ENCODE data around the gene BRMS1. TPM values are rescaled to one million over a fixed set of nuclear protein-coding genes. Genes with fewer than 3 reads are reported as not detected.

The BRMS1 gene
- total RNA-seq, 5 donors from 2014 or later (not counting 1 experiment from before 2014, with no cell fraction given) = 42.9 to 58.8 (median 54.8) TPM

DNA sequence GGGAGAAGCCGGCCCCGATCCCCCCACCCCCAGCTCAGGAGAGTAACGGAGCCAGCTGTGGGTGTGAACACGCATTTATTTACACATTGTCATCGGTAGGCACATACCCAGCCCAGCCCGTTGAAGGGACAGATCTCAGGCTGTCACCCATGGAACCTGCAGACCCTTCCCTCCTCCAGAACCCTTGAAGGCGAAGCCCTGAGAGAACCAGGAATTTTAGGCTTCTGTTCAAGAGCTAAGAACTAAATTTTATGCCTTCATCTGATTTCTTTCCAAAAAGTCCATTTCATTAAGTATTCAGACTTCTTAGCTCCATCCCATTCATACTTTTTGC lies 379 bp upstream of the BRMS1 start:
- H3K4me3 ChIP-seq (ENCODE audit: control insufficient read depth in 1 of 2, extremely low read depth in 1 of 2, low read length in 1 of 2) = peak overlapping the region; percentile 77 to 98

GRCh38 chr11:66343176-66343575 lies 1.7 kb downstream of the BRMS1 start:
- peak overlapping the region in 1 of 2 donors; percentile 13 for H3K27ac Mint-ChIP-seq
- ChIA-PET POLR2A (no interaction called here), CTCF (interaction anchor here in 1 of 2 donors (1.3 kb wide), 1 partner anchor 31 kb away, joined by 3 read pairs; no protein-coding TSS in a partner anchor)
- no peaks in the 10 kb centered on the region for H3K9me3 ChIP-seq
- peak overlapping the region; percentile 95 to 97 (median 96) for H3K4me3 Mint-ChIP-seq
- peaks cover 27 to 46% of the 10 kb centered on the region in 2 donors for H3K36me3 ChIP-seq (ENCODE audit: control insufficient read depth in 2 of 2, extremely low read depth in 1 of 2, insufficient read depth in 1 of 2, low read length in 1 of 2)
- H3K4me1 ChIP-seq (ENCODE audit: control insufficient read depth in 1 of 2, extremely low read depth in 1 of 2, insufficient read depth in 2 of 2, low read length in 2 of 2) = peaks cover 19 to 44% of the 10 kb centered on the region in 2 experiments
- H3K9me3 Mint-ChIP-seq = no peaks in the 10 kb centered on the region
- DNase-seq (no peak), ATAC-seq (replicated peaks in 1 of 4) (no peak)
- peaks cover 38 to 49% (median 43%) of the 10 kb centered on the region in 3 donors for H3K4me1 Mint-ChIP-seq
- no peak overlapping the region for H3K27ac ChIP-seq (ENCODE audit: low read length)
- no peaks in the 10 kb centered on the region for H3K27me3 ChIP-seq (replicated peaks in 1 of 2; ENCODE audit: control insufficient read depth in 2 of 2, extremely low read depth in 1 of 2, insufficient read depth in 2 of 2, low read length in 1 of 2)
- H3K27me3 Mint-ChIP-seq = peaks cover 3% of the 10 kb centered on the region in 2 donors
- H3K36me3 Mint-ChIP-seq = peaks cover 23% of the 10 kb centered on the region
- 98% methylated on average over 8 of the region's 8 CpGs for whole genome bisulfite sequencing (ENCODE audit: insufficient coverage)
- no peak overlapping the region for H3K4me3 ChIP-seq (ENCODE audit: control insufficient read depth in 1 of 2, extremely low read depth in 1 of 2, low read length in 1 of 2)

More for the DNA sequence above, 379 bp upstream of the BRMS1 start:
- Mint-ChIP-seq H3K27me3 (peaks cover 3% of the 10 kb centered on the region in 2 donors), H3K4me3 (peak overlapping the region; percentile 95 to 97 (median 96)), H3K9me3 (no peaks in the 10 kb centered on the region), H3K36me3 (peaks cover 18% of the 10 kb centered on the region), H3K27ac (peak overlapping the region; percentile 92 to 93), H3K4me1 (peaks cover 39 to 56% (median 50%) of the 10 kb centered on the region in 3 donors)
- WGBS (ENCODE audit: insufficient coverage) = 2% methylated on average over 6 of the region's 7 CpGs
- no peak for DNase-seq
- H3K27ac ChIP-seq (ENCODE audit: low read length) = peak overlapping the region; percentile 71
- H3K36me3 ChIP-seq (ENCODE audit: control insufficient read depth in 2 of 2, extremely low read depth in 1 of 2, insufficient read depth in 1 of 2, low read length in 1 of 2) = peaks cover 16 to 25% of the 10 kb centered on the region in 2 donors
- POLR2A ChIA-PET = interaction anchor here in 1 of 2 donors (1.0 to 1.5 kb wide), 2 partner anchors 11 to 33 kb away, joined by 3 read pairs; no protein-coding TSS in a partner anchor
- H3K9me3 ChIP-seq = no peaks in the 10 kb centered on the region
- H3K4me1 ChIP-seq (ENCODE audit: control insufficient read depth in 1 of 2, extremely low read depth in 1 of 2, insufficient read depth in 2 of 2, low read length in 2 of 2) = peaks cover 21 to 52% of the 10 kb centered on the region in 2 experiments
- ATAC-seq (replicated peaks in 1 of 4) = peak; percentile 9 to 18 (median 14)
- H3K27me3 ChIP-seq (replicated peaks in 1 of 2; ENCODE audit: control insufficient read depth in 2 of 2, extremely low read depth in 1 of 2, insufficient read depth in 2 of 2, low read length in 1 of 2) = no peaks in the 10 kb centered on the region
- CTCF ChIA-PET = interaction anchor here (0.7 to 2.3 kb wide), 5 partner anchors 27 to 490 kb away, joined by 3 to 16 read pairs (median 4); no protein-coding TSS in a partner anchor

DNA sequence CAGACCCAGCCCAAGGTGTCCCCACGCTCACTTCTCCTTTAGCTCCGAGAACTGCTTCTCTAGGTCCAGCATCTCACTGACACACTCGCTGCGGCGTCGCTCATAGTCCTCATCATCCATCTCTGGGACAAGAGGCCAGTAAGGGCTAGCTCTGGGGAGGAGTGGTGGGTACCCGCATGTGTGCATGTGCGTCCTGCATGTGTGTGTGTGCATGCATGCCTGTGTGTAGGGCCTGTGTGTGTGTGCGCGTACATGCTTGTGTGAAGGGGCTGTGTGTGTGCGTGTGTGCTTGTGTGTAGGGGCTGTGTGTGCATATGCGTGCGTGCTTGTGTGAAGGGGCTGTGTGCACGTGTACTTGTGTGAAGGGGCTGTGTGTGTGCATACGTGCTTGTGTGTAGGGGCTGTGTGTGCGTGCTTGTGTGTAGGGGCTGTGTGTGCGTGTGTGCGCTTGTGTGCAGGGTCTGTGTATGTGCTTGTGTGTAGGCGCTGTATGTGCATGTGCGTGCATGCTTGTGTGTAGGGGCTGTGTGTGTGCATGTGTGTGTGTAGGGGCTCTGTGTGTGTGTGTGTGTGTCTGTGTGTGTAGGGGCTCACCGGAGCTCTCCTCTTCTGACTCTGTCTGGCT lies 3.3 kb downstream of the BRMS1 start:
- Mint-ChIP-seq H3K27me3 (no peaks in the 10 kb centered on the region), H3K9me3 (no peaks in the 10 kb centered on the region), H3K36me3 (peaks cover 23% of the 10 kb centered on the region), H3K4me1 (peaks cover 36 to 52% (median 51%) of the 10 kb centered on the region in 3 donors), H3K4me3 (peak overlapping the region in 2 of 3 donors; percentile 29 to 37), H3K27ac (no peak overlapping the region)
- POLR2A ChIA-PET = no interaction called here
- no peak overlapping the region for H3K27ac ChIP-seq (ENCODE audit: low read length)
- WGBS (ENCODE audit: insufficient coverage) = 96% methylated on average over 14 of the region's 21 CpGs
- peaks cover 0 to under 1% of the 10 kb centered on the region in 2 experiments for H3K27me3 ChIP-seq (replicated peaks in 1 of 2; ENCODE audit: control insufficient read depth in 2 of 2, extremely low read depth in 1 of 2, insufficient read depth in 2 of 2, low read length in 1 of 2)
- CTCF ChIA-PET = no interaction called here
- H3K4me1 ChIP-seq (ENCODE audit: control insufficient read depth in 1 of 2, extremely low read depth in 1 of 2, insufficient read depth in 2 of 2, low read length in 2 of 2) = peaks cover 17 to 43% of the 10 kb centered on the region in 2 experiments
- H3K4me3 ChIP-seq (ENCODE audit: control insufficient read depth in 1 of 2, extremely low read depth in 1 of 2, low read length in 1 of 2) = no peak overlapping the region
- DNase-seq (no peak), ATAC-seq (replicated peaks in 1 of 4) (no peak)
- peaks cover 30 to 46% of the 10 kb centered on the region in 2 donors for H3K36me3 ChIP-seq (ENCODE audit: control insufficient read depth in 2 of 2, extremely low read depth in 1 of 2, insufficient read depth in 1 of 2, low read length in 1 of 2)
- H3K9me3 ChIP-seq = no peaks in the 10 kb centered on the region

GRCh38 chr11:66340596-66341501 lies 4.1 kb downstream of the BRMS1 start:
- no peak overlapping the region for H3K27ac ChIP-seq (ENCODE audit: low read length)
- H3K4me3 ChIP-seq (ENCODE audit: control insufficient read depth in 1 of 2, extremely low read depth in 1 of 2, low read length in 1 of 2) = no peak overlapping the region
- WGBS (ENCODE audit: insufficient coverage) = 96% methylated on average over 13 of the region's 28 CpGs
- peaks cover 16 to 43% of the 10 kb centered on the region in 2 experiments for H3K4me1 ChIP-seq (ENCODE audit: control insufficient read depth in 1 of 2, extremely low read depth in 1 of 2, insufficient read depth in 2 of 2, low read length in 2 of 2)
- ChIA-PET CTCF (no interaction called here), POLR2A (no interaction called here)
- H3K27me3 ChIP-seq (replicated peaks in 1 of 2; ENCODE audit: control insufficient read depth in 2 of 2, extremely low read depth in 1 of 2, insufficient read depth in 2 of 2, low read length in 1 of 2) = peaks cover 0 to 5% of the 10 kb centered on the region in 2 experiments
- DNase-seq = no peak
- H3K9me3 Mint-ChIP-seq = no peaks in the 10 kb centered on the region
- H3K27me3 Mint-ChIP-seq = no peaks in the 10 kb centered on the region
- H3K36me3 Mint-ChIP-seq = peaks cover 23% of the 10 kb centered on the region
- peaks cover 30 to 46% of the 10 kb centered on the region in 2 donors for H3K36me3 ChIP-seq (ENCODE audit: control insufficient read depth in 2 of 2, extremely low read depth in 1 of 2, insufficient read depth in 1 of 2, low read length in 1 of 2)
- no peak overlapping the region for H3K27ac Mint-ChIP-seq
- no peak overlapping the region for H3K4me3 Mint-ChIP-seq
- H3K4me1 Mint-ChIP-seq = peaks cover 42 to 51% (median 51%) of the 10 kb centered on the region in 3 donors
- no peak for ATAC-seq (replicated peaks in 1 of 4)
- H3K9me3 ChIP-seq = no peaks in the 10 kb centered on the region

GRCh38 chr11:66339686-66340483 lies 5.0 kb downstream of the BRMS1 start:
- Mint-ChIP-seq H3K4me1 (peaks cover 33 to 48% (median 47%) of the 10 kb centered on the region in 3 donors), H3K27ac (no peak overlapping the region), H3K36me3 (peaks cover 23% of the 10 kb centered on the region), H3K9me3 (no peaks in the 10 kb centered on the region), H3K27me3 (no peaks in the 10 kb centered on the region), H3K4me3 (no peak overlapping the region)
- H3K9me3 ChIP-seq = no peaks in the 10 kb centered on the region
- POLR2A ChIA-PET = no interaction called here
- 89% methylated on average over 8 of the region's 14 CpGs for WGBS (ENCODE audit: insufficient coverage)
- ATAC-seq (replicated peaks in 1 of 4) (no peak), DNase-seq (no peak)
- no peak overlapping the region for H3K4me3 ChIP-seq (ENCODE audit: control insufficient read depth in 1 of 2, extremely low read depth in 1 of 2, low read length in 1 of 2)
- H3K27ac ChIP-seq (ENCODE audit: low read length) = no peak overlapping the region
- peaks cover 0 to 5% of the 10 kb centered on the region in 2 experiments for H3K27me3 ChIP-seq (replicated peaks in 1 of 2; ENCODE audit: control insufficient read depth in 2 of 2, extremely low read depth in 1 of 2, insufficient read depth in 2 of 2, low read length in 1 of 2)
- CTCF ChIA-PET = no interaction called here
- H3K36me3 ChIP-seq (ENCODE audit: control insufficient read depth in 2 of 2, extremely low read depth in 1 of 2, insufficient read depth in 1 of 2, low read length in 1 of 2) = peaks cover 30 to 46% of the 10 kb centered on the region in 2 donors
- peaks cover 11 to 44% of the 10 kb centered on the region in 2 experiments for H3K4me1 ChIP-seq (ENCODE audit: control insufficient read depth in 1 of 2, extremely low read depth in 1 of 2, insufficient read depth in 2 of 2, low read length in 2 of 2)

All from T-cell (primary cell).